Heart left ventricle (tissue), 16 donors: ENCODE measurements around the gene SSBP4. TPM values are rescaled to one million over a fixed set of nuclear protein-coding genes. Genes with fewer than 3 reads are reported as not detected.
A peak's percentile ranks its signal among the peaks of the same experiment; 100 is the strongest.

ENCODE experiments used
- ATAC-seq, 4 donors: fragments of 200-7000 bp; cut with Tn5 transposase; one replicate each; pipeline ENCODE4 v1.9.1; 2020 to 2022; ENCODE audit warnings: moderate library complexity in 4 of 4, mild to moderate bottlenecking in 3 of 4, moderate number of reproducible peaks in 1 of 4
- DNase-seq, 5 donors: peaks; one replicate each; pipeline ENCODE4 v3.0.0-alpha.2; 2020
- H3K27ac ChIP-seq, 12 donors: fragments of 200-600 bp; sonication (generic) in 4 of 12; one replicate each; pipeline versions ENCODE4 v1.5.0 to v1.8.0; 2016 to 2022; ENCODE audit warnings: mild to moderate bottlenecking in 2 of 12
- H3K27me3 ChIP-seq, 9 donors: fragments of 200-600 bp; sonication (generic) in 2 of 9; one replicate each; pipeline versions ENCODE4 v1.5.1 to v1.8.0; 2016 to 2022; ENCODE audit warnings: mild to moderate bottlenecking in 3 of 9
- H3K36me3 ChIP-seq, 9 donors: fragments of 200-600 bp; sonication (generic) in 2 of 9; one replicate each; pipeline versions ENCODE4 v1.5.0 to v1.8.0; 2018 to 2022; ENCODE audit warnings: mild to moderate bottlenecking in 2 of 9
- H3K4me1 ChIP-seq, 12 donors: fragments of 200-600 bp; sonication (generic) in 4 of 12; one replicate each; pipeline versions ENCODE4 v1.5.0 to v1.8.0; 2016 to 2022; ENCODE audit warnings: mild to moderate bottlenecking in 3 of 12
- H3K4me3 ChIP-seq, 12 donors: fragments of 200-600 bp; sonication (generic) in 4 of 12; one replicate each; pipeline versions ENCODE4 v1.5.0 to v1.8.0; 2017 to 2022; ENCODE audit warnings: mild to moderate bottlenecking in 9 of 12, moderate library complexity in 4 of 12
- H3K9me3 ChIP-seq, 12 donors: fragments of 200-600 bp; sonication (generic) in 4 of 12; one replicate each; pipeline versions ENCODE4 v1.5.0 to v1.8.0; 2016 to 2022; ENCODE audit warnings: mild to moderate bottlenecking in 1 of 12
- CTCF ChIP-seq, 12 donors: fragments of 200-600 bp; sonication (generic) in 4 of 12; IDR thresholded peaks; one replicate each; pipeline versions ENCODE4 v1.5.0 to v1.8.0; 2018 to 2022; ENCODE audit warnings: antibody characterized with exemption in 12 of 12, mild to moderate bottlenecking in 5 of 12
- POLR2A ChIP-seq, 2 donors: fragments of 450-650 bp; IDR thresholded peaks; one replicate each; pipeline ENCODE4 v1.6.1; 2017; ENCODE audit warnings: antibody characterized with exemption in 2 of 2, mild to moderate bottlenecking in 2 of 2, moderate library complexity in 2 of 2
- WGBS, 4 donors: extraction: QIAGEN DNeasy Blood & Tissue Kit in 2 of 4; methylation state at CpG; one replicate each; pipeline versions ENCODE4 v1.1.5 to v1.1.7; 2013 to 2018; 5-methylcytosine and 5-hydroxymethylcytosine counted together
- intact Hi-C, 10 donors: fragments of 100-400 bp; cut with DNase I; formaldehyde crosslinking; loops; one replicate each; pipeline versions ENCODE4 v1.11.1 to v1.14.2; 2022
- polyA plus RNA-seq, 2 donors: library from polyadenylated mRNA; stranded (reverse); fragments of 200-250 nt; gene quantifications; one replicate each; pipeline ENCODE4 v1.2.3, GENCODE V29; 2013
- total RNA-seq, 9 donors: library from RNA; depleted of rRNA in 2 of 9; stranded (reverse); fragments of >200 nt in 2 of 9; fragmentation: NEBNext Ultra II Directional in 3 of 9; extraction: Animal tissue kit (Norgen Biotek cat#: 25700) in 3 of 9; gene quantifications; one replicate each; pipeline versions ENCODE4 v1.1.0 to v1.2.4, GENCODE V29; 2016 to 2023
- donor health status: ischemic (EF 13 %, LVEDD 7.1; RV severe dilation, severe dysfunction).
- donor health status: healthy with polysubstance abuse.
- donor health status: DM: no; HTN: yes; CAD: no.
- donor health status: DM: no; HTN: no; CAD: no.
- donor health status: ischemic (EF 25% LVEDD 6.9; RV normal size, moderate dysfunction).
- donor health status: ischemic (EF 25% LVEDD 5.7; RV mildly dilated, moderate dysfunction).
- donor health status: healthy.
- donor health status: DM: yes; HTN: yes; CAD: no.
- donor health status: ischemic (EF 35%, LVEDD 5.7; RV mildly dilated, moderate dysfunction).
- donor health status: nonischemic (EF 11% LVEDD 7.7; RV severe dilation, severe dysfunction).
- donor health status: DM: yes; HTN: yes; CAD: no.
- donor health status: PGD.
- donor health status: ischemic (EF 29% LVEDD 5.4; RV normal size, mild dysfunction).
- donor health status: nonischemic (EF 23%, LVEDD 6.1; RV moderate dilation, normal function).

Gene SSBP4
- total and polyA plus RNA-seq, 11 donors: 23.5 to 89.8 (median 29.4) TPM

DNA sequence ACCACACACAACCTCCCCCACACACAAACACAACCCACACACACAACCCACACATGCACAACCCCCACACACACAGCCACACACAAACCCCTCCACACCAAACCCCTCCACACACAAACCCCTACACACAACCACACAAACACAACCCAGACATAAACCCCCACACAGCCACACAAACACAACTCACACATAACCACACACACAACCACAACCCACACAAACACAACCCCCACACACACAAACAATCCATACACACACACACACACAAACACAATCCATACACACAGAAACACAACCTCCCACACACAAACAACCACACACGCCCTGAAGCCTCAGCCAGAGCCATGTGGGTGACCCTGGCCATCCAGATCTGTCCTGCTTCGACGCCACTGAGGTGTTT, 48.8 kb downstream of the SSBP4 start:
- no peak overlapping the region for H3K4me3 ChIP-seq
- no peak for ATAC-seq
- no peaks in the 10 kb centered on the region for H3K27me3 ChIP-seq
- 80 to 91% (median 84%) methylated on average over 3 of the region's 3 CpGs for WGBS, 4 donors
- peak overlapping the region in 1 of 12 donors; percentile 43 for H3K27ac ChIP-seq
- TF ChIP-seq CTCF (IDR thresholded peaks at IDR 0.05) (no peak), POLR2A (IDR thresholded peaks at IDR 0.05) (no peak)
- no peaks in the 10 kb centered on the region for H3K9me3 ChIP-seq
- no peak for DNase-seq
- H3K36me3 ChIP-seq: peaks cover 0 to 48% (median 13%) of the 10 kb centered on the region in 9 donors
- intact Hi-C loops: loop anchor here in 8 of 10 donors (5.0 to 10.0 kb wide), 9 partner anchors 34 to 377 kb away; partner anchors contain the start of genes UBA52 (in 3 of the 8), ELL (in 2 of the 8) and CRTC1 (in 1 of the 8)
- peaks cover 15 to 68% (median 58%) of the 10 kb centered on the region in 12 donors for H3K4me1 ChIP-seq

DNA sequence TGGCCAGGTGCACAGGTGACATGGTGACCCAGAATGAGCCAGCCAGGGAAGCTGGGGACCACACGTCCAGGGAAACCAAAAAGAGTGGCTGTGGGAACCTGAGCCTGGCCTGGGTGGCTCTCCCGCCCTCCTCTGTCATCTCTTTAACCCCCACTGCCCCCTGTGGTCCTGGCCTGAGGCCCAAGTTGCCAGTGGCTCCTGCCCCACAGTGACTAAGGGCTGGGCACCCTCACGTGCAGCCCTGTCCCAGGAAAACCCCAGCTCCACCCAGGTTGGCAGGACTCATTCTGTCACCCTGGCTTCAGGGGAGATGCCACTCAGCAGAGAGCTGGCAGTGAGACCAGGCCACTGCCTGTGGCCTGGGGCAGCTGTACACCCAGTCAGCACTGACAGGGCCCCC, 49.3 kb downstream of the SSBP4 start:
- Histone ChIP-seq H3K4me3 (no peak overlapping the region), H3K27ac (peak overlapping the region in 4 of 12 donors; percentile 13 to 43 (median 21)), H3K4me1 (peaks cover 15 to 69% (median 61%) of the 10 kb centered on the region in 12 donors), H3K9me3 (no peaks in the 10 kb centered on the region), H3K36me3 (peaks cover 0 to 47% (median 13%) of the 10 kb centered on the region in 9 donors), H3K27me3 (no peaks in the 10 kb centered on the region)
- intact Hi-C loops: loop anchor here in 8 of 10 donors (5.0 to 10.0 kb wide), 9 partner anchors 34 to 376 kb away; partner anchors contain the start of genes UBA52 (in 3 of the 8), ELL (in 2 of the 8) and CRTC1 (in 1 of the 8)
- peak in 2 of 5 donors; percentile 56 to 62 for DNase-seq
- WGBS, 4 donors: 49 to 80% (median 68%) methylated on average over 1 to 3 of the region's 3 CpGs
- peak in 2 of 4 donors; percentile 16 to 30 for ATAC-seq
- TF ChIP-seq CTCF (IDR thresholded peaks at IDR 0.05) (no peak), POLR2A (IDR thresholded peaks at IDR 0.05) (no peak)

DNA sequence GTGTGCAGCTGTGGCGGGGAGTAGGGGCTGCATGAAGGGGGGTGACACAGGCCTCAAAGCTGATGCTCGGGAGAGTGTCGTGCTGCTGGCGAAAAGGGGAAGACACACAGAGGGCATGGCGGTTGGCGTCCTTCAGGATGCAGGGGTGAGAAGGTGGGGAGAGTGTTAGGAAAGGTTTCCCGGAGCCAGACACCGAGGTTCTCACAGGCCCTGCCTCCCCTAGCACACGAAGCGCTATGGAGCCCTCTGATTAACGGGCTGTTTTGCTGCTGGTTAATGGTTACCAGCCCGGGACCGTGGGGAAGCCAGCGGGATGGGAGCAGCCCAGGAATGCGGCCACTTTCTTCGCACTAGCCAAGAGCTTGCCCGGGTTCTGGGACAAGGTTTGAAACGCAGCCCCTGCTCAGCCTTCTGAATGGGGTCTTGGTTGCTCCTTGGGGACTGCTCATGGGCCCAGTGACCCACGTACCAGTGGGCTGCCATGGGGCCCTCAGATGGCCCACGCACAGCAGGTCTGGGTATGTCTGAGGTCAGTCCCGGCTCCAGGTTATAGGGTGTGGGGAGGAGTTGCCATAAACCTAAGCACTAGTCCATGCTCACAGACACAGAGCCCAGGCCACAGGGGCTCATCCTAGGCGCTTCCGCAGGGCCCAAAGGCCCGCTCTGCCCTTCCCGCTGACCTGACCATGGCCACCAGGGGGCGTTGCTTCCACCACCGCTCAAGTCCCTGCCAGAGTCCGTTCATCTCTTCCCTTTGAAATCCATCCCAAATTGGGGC, 50.1 kb downstream of the SSBP4 start:
- peak; percentile 5 to 42 (median 24) for ATAC-seq
- H3K4me1 ChIP-seq: peaks cover 13 to 72% (median 61%) of the 10 kb centered on the region in 12 donors
- no peaks in the 10 kb centered on the region for H3K9me3 ChIP-seq
- WGBS, 4 donors: 72 to 81% (median 79%) methylated on average over 23 to 28 of the region's 28 CpGs
- H3K27ac ChIP-seq: peak overlapping the region in 2 of 12 donors; percentile 13 to 43
- intact Hi-C loops: loop anchor here in 8 of 10 donors (5.0 to 10.0 kb wide), 9 partner anchors 33 to 376 kb away; partner anchors contain the start of genes UBA52 (in 3 of the 8), ELL (in 2 of the 8) and CRTC1 (in 1 of the 8)
- no peaks in the 10 kb centered on the region for H3K27me3 ChIP-seq
- no peak overlapping the region for H3K4me3 ChIP-seq
- TF ChIP-seq CTCF (IDR thresholded peaks at IDR 0.05): peak; percentile 61 to 86 (median 77)
- TF ChIP-seq POLR2A (IDR thresholded peaks at IDR 0.05): no peak
- DNase-seq: peak; percentile 58 to 85 (median 67)
- peaks cover 0 to 41% (median 13%) of the 10 kb centered on the region in 9 donors for H3K36me3 ChIP-seq

DNA sequence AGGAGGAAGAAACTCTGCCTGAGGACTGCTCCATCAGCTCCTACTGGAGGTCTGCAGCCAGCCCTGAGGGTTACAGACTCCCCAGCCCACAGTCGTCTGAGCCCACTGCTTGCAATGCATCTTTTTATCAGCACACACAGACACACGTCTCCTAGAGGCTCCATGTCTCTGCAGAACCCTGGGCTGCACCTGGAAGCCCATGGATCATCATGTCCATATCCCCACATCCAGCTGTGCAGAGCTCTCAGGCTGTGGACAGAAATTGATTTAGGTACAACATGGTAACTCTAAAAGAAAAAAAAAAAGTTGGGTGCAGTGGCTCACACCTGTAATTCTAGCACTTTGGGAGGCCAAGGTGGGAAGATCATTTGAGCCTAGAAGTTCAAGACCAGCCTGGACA, 51.6 kb downstream of the SSBP4 start:
- Histone ChIP-seq H3K4me1 (peaks cover 3 to 71% (median 54%) of the 10 kb centered on the region in 12 donors), H3K27ac (no peak overlapping the region)
- intact Hi-C loops: loop anchor here in 6 of 10 donors (5.0 to 10.0 kb wide), 6 partner anchors 37 to 374 kb away; partner anchors contain the start of genes ELL (in 1 of the 6), REX1BD (in 1 of the 6) and UBA52 (in 1 of the 6)

More for the DNA sequence above, 51.6 kb downstream of the SSBP4 start:
- no peak for ATAC-seq
- no peak for DNase-seq
- peaks cover 0 to 29% (median 13%) of the 10 kb centered on the region in 9 donors for H3K36me3 ChIP-seq
- no peaks in the 10 kb centered on the region for H3K9me3 ChIP-seq
- no peak overlapping the region for H3K4me3 ChIP-seq
- no peaks in the 10 kb centered on the region for H3K27me3 ChIP-seq
- TF ChIP-seq CTCF (IDR thresholded peaks at IDR 0.05) (no peak), POLR2A (IDR thresholded peaks at IDR 0.05) (no peak)
- WGBS, 4 donors: 56 to 71% (median 67%) methylated on average over 1 to 2 of the region's 2 CpGs
